ENCODE data around the gene SPDYA. TPM values are rescaled to one million over a fixed set of nuclear protein-coding genes. Genes with fewer than 3 reads are reported as not detected.

SPDYA gene
- 1.9 TPM for polyA plus RNA-seq (2012; ENCODE audit: missing spikeins)

GRCh38 chr2:28810384-28811285 lies at the start of gene SPDYA:
TSS of gene SPDYA (plus strand) at chr2:28810834. CDS start at chr2:28816015, 5,181 bp downstream.
- DNase-seq (ENCODE audit: insufficient read length) (peak; percentile 56), FAIRE-seq (peak; percentile 84)
- TF ChIP-seq TAF1 (IDR thresholded peaks at IDR 0.05; ENCODE audit: borderline replicate concordance, low read depth, low read length): no peak
- no peak for TF ChIP-seq POLR2AphosphoS5 (IDR thresholded peaks at IDR 0.05; ENCODE audit: low read depth, low read length)
- no peak for TF ChIP-seq POLR2A (IDR thresholded peaks at IDR 0.05; ENCODE audit: low read depth, low read length)

GRCh38 chr2:28761420-28761819 lies 49.2 kb upstream of the SPDYA start:
- DNase-seq (ENCODE audit: insufficient read length) (no peak), FAIRE-seq (no peak)
- TF ChIP-seq TAF1 (IDR thresholded peaks at IDR 0.05; ENCODE audit: borderline replicate concordance, low read depth, low read length) (no peak), POLR2A (IDR thresholded peaks at IDR 0.05; ENCODE audit: low read depth, low read length) (no peak), POLR2AphosphoS5 (IDR thresholded peaks at IDR 0.05; ENCODE audit: low read depth, low read length) (no peak)

GRCh38 chr2:28764909-28765711 lies 45.5 kb upstream of the SPDYA start:
- FAIRE-seq: no peak
- no peak for DNase-seq (ENCODE audit: insufficient read length)
- TF ChIP-seq POLR2A (IDR thresholded peaks at IDR 0.05; ENCODE audit: low read depth, low read length): no peak

- DNase-seq (ENCODE audit: insufficient read length) (no peak), FAIRE-seq (no peak)
- TF ChIP-seq POLR2AphosphoS5 (IDR thresholded peaks at IDR 0.05; ENCODE audit: low read depth, low read length) (no peak), TAF1 (IDR thresholded peaks at IDR 0.05; ENCODE audit: borderline replicate concordance, low read depth, low read length) (no peak), POLR2A (IDR thresholded peaks at IDR 0.05; ENCODE audit: low read depth, low read length) (no peak)
These were observed 44.6 kb upstream of the SPDYA start for GRCh38 chr2:28766070-28766469.

- no peak for DNase-seq (ENCODE audit: insufficient read length)
- no peak for TF ChIP-seq POLR2A (IDR thresholded peaks at IDR 0.05; ENCODE audit: low read depth, low read length)
- TF ChIP-seq TAF1 (IDR thresholded peaks at IDR 0.05; ENCODE audit: borderline replicate concordance, low read depth, low read length): no peak
- no peak for TF ChIP-seq POLR2AphosphoS5 (IDR thresholded peaks at IDR 0.05; ENCODE audit: low read depth, low read length)
- FAIRE-seq: no peak
These were observed 43.3 kb upstream of the SPDYA start for GRCh38 chr2:28767337-28767736.

- no peak for TF ChIP-seq TAF1 (IDR thresholded peaks at IDR 0.05; ENCODE audit: borderline replicate concordance, low read depth, low read length)
- no peak for TF ChIP-seq POLR2A (IDR thresholded peaks at IDR 0.05; ENCODE audit: low read depth, low read length)
- TF ChIP-seq POLR2AphosphoS5 (IDR thresholded peaks at IDR 0.05; ENCODE audit: low read depth, low read length): no peak
- FAIRE-seq: no peak
- DNase-seq (ENCODE audit: insufficient read length): no peak
These were observed 42.2 kb upstream of the SPDYA start for GRCh38 chr2:28768422-28768821.

- no peak for FAIRE-seq
- TF ChIP-seq TAF1 (IDR thresholded peaks at IDR 0.05; ENCODE audit: borderline replicate concordance, low read depth, low read length): no peak
- no peak for DNase-seq (ENCODE audit: insufficient read length)
These were observed 41.7 kb upstream of the SPDYA start for GRCh38 chr2:28768952-28769351.

- FAIRE-seq (no peak), DNase-seq (ENCODE audit: insufficient read length) (no peak)
- no peak for TF ChIP-seq POLR2AphosphoS5 (IDR thresholded peaks at IDR 0.05; ENCODE audit: low read depth, low read length)
- TF ChIP-seq TAF1 (IDR thresholded peaks at IDR 0.05; ENCODE audit: borderline replicate concordance, low read depth, low read length): no peak
- no peak for TF ChIP-seq POLR2A (IDR thresholded peaks at IDR 0.05; ENCODE audit: low read depth, low read length)
These were observed 38.3 kb upstream of the SPDYA start for GRCh38 chr2:28772351-28772750.

GRCh38 chr2:28776471-28776870 lies 34.2 kb upstream of the SPDYA start:
- no peak for DNase-seq (ENCODE audit: insufficient read length)
- FAIRE-seq: no peak
- TF ChIP-seq POLR2AphosphoS5 (IDR thresholded peaks at IDR 0.05; ENCODE audit: low read depth, low read length): no peak
- TF ChIP-seq TAF1 (IDR thresholded peaks at IDR 0.05; ENCODE audit: borderline replicate concordance, low read depth, low read length): no peak
- TF ChIP-seq POLR2A (IDR thresholded peaks at IDR 0.05; ENCODE audit: low read depth, low read length): no peak

- DNase-seq (ENCODE audit: insufficient read length) (no peak), FAIRE-seq (no peak)
- TF ChIP-seq POLR2A (IDR thresholded peaks at IDR 0.05; ENCODE audit: low read depth, low read length) (no peak), POLR2AphosphoS5 (IDR thresholded peaks at IDR 0.05; ENCODE audit: low read depth, low read length) (no peak), TAF1 (IDR thresholded peaks at IDR 0.05; ENCODE audit: borderline replicate concordance, low read depth, low read length) (no peak)
These were observed 32.2 kb upstream of the SPDYA start for GRCh38 chr2:28778392-28778791.

GRCh38 chr2:28779001-28779400 lies 31.6 kb upstream of the SPDYA start:
- DNase-seq (ENCODE audit: insufficient read length) (no peak), FAIRE-seq (no peak)
- TF ChIP-seq TAF1 (IDR thresholded peaks at IDR 0.05; ENCODE audit: borderline replicate concordance, low read depth, low read length): no peak
- no peak for TF ChIP-seq POLR2A (IDR thresholded peaks at IDR 0.05; ENCODE audit: low read depth, low read length)
- no peak for TF ChIP-seq POLR2AphosphoS5 (IDR thresholded peaks at IDR 0.05; ENCODE audit: low read depth, low read length)

GRCh38 chr2:28780496-28780895 lies 30.1 kb upstream of the SPDYA start:
- TF ChIP-seq POLR2AphosphoS5 (IDR thresholded peaks at IDR 0.05; ENCODE audit: low read depth, low read length): no peak
- no peak for TF ChIP-seq POLR2A (IDR thresholded peaks at IDR 0.05; ENCODE audit: low read depth, low read length)
- no peak for TF ChIP-seq TAF1 (IDR thresholded peaks at IDR 0.05; ENCODE audit: borderline replicate concordance, low read depth, low read length)
- FAIRE-seq: no peak
- no peak for DNase-seq (ENCODE audit: insufficient read length)

All from GM12892 (cell line).